Measurements from ENCODE around the gene KCNJ6.

The KCNJ6 gene

DNA sequence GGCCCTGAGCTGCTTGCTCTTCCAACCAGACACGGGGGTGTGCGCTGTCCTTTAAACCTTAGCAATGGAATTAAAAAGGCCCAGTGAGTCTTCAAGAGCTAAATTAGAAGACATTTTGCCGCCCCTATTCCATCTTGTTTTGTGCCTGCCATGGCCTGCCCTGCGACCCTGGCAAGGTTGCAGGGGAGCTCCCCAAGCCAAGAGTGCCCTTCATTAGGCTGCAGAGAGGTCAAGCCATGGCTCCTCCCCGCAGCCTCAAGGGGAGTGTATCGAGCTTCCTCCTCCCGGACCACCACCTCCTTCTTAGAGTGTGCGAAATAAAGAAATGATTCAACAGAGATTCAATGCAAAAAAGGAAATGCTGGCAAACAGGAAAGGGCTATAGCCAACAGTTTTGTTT lies 293.5 kb downstream of the KCNJ6 start:
- no peaks in the 10 kb centered on the region for H3K27me3 ChIP-seq (ENCODE audit: insufficient read depth, low read depth, severe bottlenecking)
- H3K4me3 ChIP-seq (ENCODE audit: low read depth, low read length), result no peak overlapping the region
- H3K36me3 ChIP-seq, result no peaks in the 10 kb centered on the region
- no peak for DNase-seq
- no peaks in the 10 kb centered on the region for H3K9me3 ChIP-seq (ENCODE audit: severe bottlenecking)
- H3K27ac ChIP-seq, result no peak overlapping the region
- TF ChIP-seq, protein P1, sequence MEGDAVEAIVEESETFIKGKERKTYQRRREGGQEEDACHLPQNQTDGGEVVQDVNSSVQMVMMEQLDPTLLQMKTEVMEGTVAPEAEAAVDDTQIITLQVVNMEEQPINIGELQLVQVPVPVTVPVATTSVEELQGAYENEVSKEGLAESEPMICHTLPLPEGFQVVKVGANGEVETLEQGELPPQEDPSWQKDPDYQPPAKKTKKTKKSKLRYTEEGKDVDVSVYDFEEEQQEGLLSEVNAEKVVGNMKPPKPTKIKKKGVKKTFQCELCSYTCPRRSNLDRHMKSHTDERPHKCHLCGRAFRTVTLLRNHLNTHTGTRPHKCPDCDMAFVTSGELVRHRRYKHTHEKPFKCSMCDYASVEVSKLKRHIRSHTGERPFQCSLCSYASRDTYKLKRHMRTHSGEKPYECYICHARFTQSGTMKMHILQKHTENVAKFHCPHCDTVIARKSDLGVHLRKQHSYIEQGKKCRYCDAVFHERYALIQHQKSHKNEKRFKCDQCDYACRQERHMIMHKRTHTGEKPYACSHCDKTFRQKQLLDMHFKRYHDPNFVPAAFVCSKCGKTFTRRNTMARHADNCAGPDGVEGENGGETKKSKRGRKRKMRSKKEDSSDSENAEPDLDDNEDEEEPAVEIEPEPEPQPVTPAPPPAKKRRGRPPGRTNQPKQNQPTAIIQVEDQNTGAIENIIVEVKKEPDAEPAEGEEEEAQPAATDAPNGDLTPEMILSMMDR (IDR thresholded peaks at IDR 0.05; ENCODE audit: low read depth, low read length), result no peak

DNA sequence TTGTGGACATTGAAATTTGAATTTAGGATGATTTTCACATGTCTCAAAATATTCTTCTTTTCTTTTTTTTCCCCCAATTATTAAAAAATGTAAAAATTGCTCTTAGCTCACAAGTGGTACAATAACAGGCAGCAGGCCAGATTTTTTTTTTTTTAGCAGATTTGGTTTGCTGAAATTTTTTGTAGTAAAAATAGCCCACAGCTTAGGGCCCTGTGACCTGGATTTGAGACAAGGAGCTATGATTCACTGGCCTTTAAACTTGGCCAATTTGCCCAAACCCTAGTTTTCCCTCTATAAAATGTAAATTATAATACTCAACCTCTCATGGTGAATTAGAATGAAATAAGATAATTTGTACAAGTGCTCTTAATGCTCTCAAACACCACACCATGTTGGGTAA lies 295.9 kb downstream of the KCNJ6 start:
- DNase-seq, result no peak
- Histone ChIP-seq H3K27me3 (ENCODE audit: insufficient read depth, low read depth, severe bottlenecking) (no peaks in the 10 kb centered on the region), H3K36me3 (no peaks in the 10 kb centered on the region), H3K9me3 (ENCODE audit: severe bottlenecking) (no peaks in the 10 kb centered on the region), H3K27ac (no peak overlapping the region), H3K4me3 (ENCODE audit: low read depth, low read length) (no peak overlapping the region)
- TF ChIP-seq, protein P1 (IDR thresholded peaks at IDR 0.05; ENCODE audit: low read depth, low read length), result no peak

DNA sequence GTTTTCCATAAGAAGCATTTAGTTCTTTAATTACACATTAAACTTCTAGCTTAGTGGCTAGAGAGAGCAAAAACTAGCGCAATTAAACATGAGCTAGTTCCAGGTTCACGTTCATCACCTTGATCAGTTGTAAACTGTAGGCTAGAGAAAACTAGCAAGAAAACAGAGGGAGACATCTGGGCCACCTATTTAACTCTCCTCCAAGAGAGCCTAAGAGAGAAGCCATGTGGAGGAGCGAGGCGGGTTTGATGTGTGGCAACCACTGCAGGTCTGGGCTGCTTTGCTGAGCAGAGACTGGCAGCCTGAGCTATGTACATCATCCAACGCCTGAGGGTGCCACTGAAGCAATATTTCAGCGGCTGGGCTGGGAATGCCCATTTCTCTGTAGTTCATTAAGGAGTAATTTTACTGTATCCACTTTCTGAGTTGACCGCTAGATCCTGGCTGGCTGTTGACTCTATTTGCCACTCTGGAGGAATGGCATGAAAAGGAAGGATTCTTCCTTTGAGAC lies 296.7 kb downstream of the KCNJ6 start:
- DNase-seq, result no peak
- H3K9me3 ChIP-seq (ENCODE audit: severe bottlenecking), result no peaks in the 10 kb centered on the region
- no peaks in the 10 kb centered on the region for H3K27me3 ChIP-seq (ENCODE audit: insufficient read depth, low read depth, severe bottlenecking)
- TF ChIP-seq, protein P1 (IDR thresholded peaks at IDR 0.05; ENCODE audit: low read depth, low read length), result no peak
- no peak overlapping the region for H3K27ac ChIP-seq
- no peak overlapping the region for H3K4me3 ChIP-seq (ENCODE audit: low read depth, low read length)
- H3K36me3 ChIP-seq, result no peaks in the 10 kb centered on the region

DNA sequence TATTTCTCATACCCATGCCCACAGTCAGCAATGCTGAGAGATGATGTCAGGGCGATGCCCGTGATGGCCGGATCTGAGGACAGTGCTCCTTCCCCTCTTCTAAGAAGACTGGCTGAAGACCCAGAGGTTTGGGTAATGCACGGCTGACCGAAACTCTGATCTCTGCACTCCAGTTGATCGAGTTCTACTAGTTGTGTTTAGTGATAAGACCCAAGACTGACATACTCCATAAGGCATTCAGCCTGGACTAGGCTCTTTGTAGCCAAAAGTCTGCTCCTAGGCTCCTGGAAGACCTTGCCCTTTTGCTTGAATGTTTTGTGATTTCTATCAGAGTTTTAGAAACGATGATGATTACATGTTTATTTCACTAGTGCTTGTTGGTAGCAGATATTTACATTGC lies 298.2 kb downstream of the KCNJ6 start:
- TF ChIP-seq, protein P1 (IDR thresholded peaks at IDR 0.05; ENCODE audit: low read depth, low read length), result no peak
- H3K4me3 ChIP-seq (ENCODE audit: low read depth, low read length), result no peak overlapping the region
- no peaks in the 10 kb centered on the region for H3K9me3 ChIP-seq (ENCODE audit: severe bottlenecking)
- DNase-seq, result no peak
- no peaks in the 10 kb centered on the region for H3K36me3 ChIP-seq
- H3K27me3 ChIP-seq (ENCODE audit: insufficient read depth, low read depth, severe bottlenecking), result no peaks in the 10 kb centered on the region
- H3K27ac ChIP-seq, result no peak overlapping the region

DNA sequence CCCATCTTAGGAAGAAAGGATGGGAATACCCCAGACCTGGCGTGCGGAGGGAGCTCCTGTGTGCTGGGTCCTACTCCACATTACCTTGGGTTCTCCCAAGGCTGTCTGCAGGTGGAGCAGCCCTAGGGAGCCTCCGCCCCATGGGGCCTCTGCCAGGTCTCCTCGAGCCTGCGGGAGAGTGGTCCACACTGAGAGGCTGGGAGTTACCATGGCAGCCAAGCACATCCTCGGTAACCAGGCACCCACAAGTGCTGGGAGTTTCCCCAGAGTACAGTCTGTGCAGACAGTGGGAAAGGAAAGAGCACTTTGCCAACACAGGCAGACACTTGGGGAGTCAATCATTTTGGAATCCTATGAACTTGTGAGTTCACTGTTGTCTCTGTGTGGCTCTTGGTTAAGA lies 300.3 kb downstream of the KCNJ6 start:
- DNase-seq, result no peak
- Histone ChIP-seq H3K36me3 (no peaks in the 10 kb centered on the region), H3K27ac (no peak overlapping the region)

More for the DNA sequence above, 300.3 kb downstream of the KCNJ6 start:
- TF ChIP-seq, protein P1 (IDR thresholded peaks at IDR 0.05; ENCODE audit: low read depth, low read length), result no peak
- Histone ChIP-seq H3K27me3 (ENCODE audit: insufficient read depth, low read depth, severe bottlenecking) (no peaks in the 10 kb centered on the region), H3K9me3 (ENCODE audit: severe bottlenecking) (no peaks in the 10 kb centered on the region), H3K4me3 (ENCODE audit: low read depth, low read length) (no peak overlapping the region)
